ENCODE results near the gene ESRRA.
A peak's percentile ranks its signal among the peaks of the same experiment; 100 is the strongest.
"Not testable (repeated sequence)": the region's sequence is repeated elsewhere in the genome, so short reads cannot be mapped to it uniquely, and the experiment has no call there.

Gene ESRRA

GRCh38 chr11:64312947-64313346, 7.6 kb downstream of the ESRRA start:
- H3K4me3 Mint-ChIP-seq = no peak overlapping the region
- H3K27ac Mint-ChIP-seq = peak overlapping the region; percentile 46
- peaks cover 21% of the 10 kb centered on the region for H3K36me3 Mint-ChIP-seq

GRCh38 chr11:64313491-64314145, 8.3 kb downstream of the ESRRA start:
- H3K27me3 Mint-ChIP-seq = no peaks in the 10 kb centered on the region
- no peak for ATAC-seq
- no peak overlapping the region for H3K4me3 Mint-ChIP-seq
- peaks cover 21% of the 10 kb centered on the region for H3K36me3 Mint-ChIP-seq
- peak overlapping the region; percentile 46 for H3K27ac Mint-ChIP-seq
- H3K9me3 Mint-ChIP-seq = no peaks in the 10 kb centered on the region
- H3K4me1 Mint-ChIP-seq = peaks cover 25% of the 10 kb centered on the region

More at GRCh38 chr11:64312947-64313346, 7.6 kb downstream of the ESRRA start:
- ATAC-seq = no peak
- Mint-ChIP-seq H3K4me1 (peaks cover 25% of the 10 kb centered on the region), H3K27me3 (no peaks in the 10 kb centered on the region), H3K9me3 (no peaks in the 10 kb centered on the region)

- Mint-ChIP-seq H3K4me1 (peaks cover 31% of the 10 kb centered on the region), H3K36me3 (peaks cover 21% of the 10 kb centered on the region), H3K27me3 (no peaks in the 10 kb centered on the region), H3K9me3 (no peaks in the 10 kb centered on the region), H3K27ac (no peak overlapping the region), H3K4me3 (no peak overlapping the region)
- ATAC-seq = no peak
Observed at GRCh38 chr11:64314146-64314804, 9.0 kb downstream of the ESRRA start.

- no peaks in the 10 kb centered on the region for H3K9me3 Mint-ChIP-seq
- no peak overlapping the region for H3K27ac Mint-ChIP-seq
- H3K27me3 Mint-ChIP-seq = no peaks in the 10 kb centered on the region
- ATAC-seq = no peak
- peak overlapping the region; percentile 10 for H3K4me3 Mint-ChIP-seq
- H3K4me1 Mint-ChIP-seq = peaks cover 39% of the 10 kb centered on the region
- H3K36me3 Mint-ChIP-seq = peaks cover 22% of the 10 kb centered on the region
Observed at GRCh38 chr11:64314805-64315561, 9.7 kb downstream of the ESRRA start.

GRCh38 chr11:64315667-64316526, 10.6 kb downstream of the ESRRA start:
- not testable (repeated sequence) for ATAC-seq, H3K27me3 Mint-ChIP-seq, H3K9me3 Mint-ChIP-seq
- Mint-ChIP-seq H3K27ac (peak overlapping the region; percentile 99), H3K4me3 (peak overlapping the region; percentile 91), H3K36me3 (peaks cover 31% of the 10 kb centered on the region), H3K4me1 (peaks cover 44% of the 10 kb centered on the region)

- Mint-ChIP-seq H3K4me1 (peaks cover 44% of the 10 kb centered on the region), H3K27ac (peak overlapping the region; percentile 99), H3K9me3 (no peaks in the 10 kb centered on the region), H3K36me3 (peaks cover 40% of the 10 kb centered on the region), H3K27me3 (no peaks in the 10 kb centered on the region), H3K4me3 (peak overlapping the region; percentile 91)
- peak; percentile 3 for ATAC-seq
Observed at GRCh38 chr11:64316672-64317324, 11.5 kb downstream of the ESRRA start.

GRCh38 chr11:64317325-64317960, 12.1 kb downstream of the ESRRA start, which contains the start of gene TRMT112:
Gene TRMT112 (minus strand): TSS chr11:64317559. CDS start chr11:64317526, 33 bp downstream.
- Mint-ChIP-seq H3K4me1 (peaks cover 42% of the 10 kb centered on the region), H3K27ac (peak within 1 kb of the TSS; percentile 99), H3K9me3 (no peaks in the 10 kb centered on the region), H3K27me3 (no peaks in the 10 kb centered on the region), H3K4me3 (peak within 1 kb of the TSS; percentile 91), H3K36me3 (peaks cover 45% of the 10 kb centered on the region)
- peak; percentile 88 for ATAC-seq

- Mint-ChIP-seq H3K36me3 (peaks cover 38% of the 10 kb centered on the region), H3K27ac (peak within 1 kb of the TSS; percentile 99), H3K4me1 (peaks cover 34% of the 10 kb centered on the region), H3K4me3 (peak within 1 kb of the TSS; percentile 91), H3K9me3 (no peaks in the 10 kb centered on the region), H3K27me3 (no peaks in the 10 kb centered on the region)
- ATAC-seq = peak; percentile 91
Observed at GRCh38 chr11:64317961-64318765, 12.8 kb downstream of the ESRRA start, which contains the start of gene PRDX5. Gene PRDX5 (plus strand): TSS chr11:64318121. CDS start chr11:64318216, 95 bp downstream.

GRCh38 chr11:64318766-64319761, 13.7 kb downstream of the ESRRA start:
- peak overlapping the region; percentile 91 for H3K4me3 Mint-ChIP-seq
- no peaks in the 10 kb centered on the region for H3K9me3 Mint-ChIP-seq
- no peak for ATAC-seq
- H3K4me1 Mint-ChIP-seq = peaks cover 32% of the 10 kb centered on the region
- peaks cover 36% of the 10 kb centered on the region for H3K36me3 Mint-ChIP-seq
- H3K27ac Mint-ChIP-seq = peak overlapping the region; percentile 99
- no peaks in the 10 kb centered on the region for H3K27me3 Mint-ChIP-seq

GRCh38 chr11:64320556-64320955, 15.2 kb downstream of the ESRRA start:
- Mint-ChIP-seq H3K27ac (no peak overlapping the region), H3K27me3 (no peaks in the 10 kb centered on the region), H3K4me3 (no peak overlapping the region), H3K9me3 (no peaks in the 10 kb centered on the region), H3K36me3 (peaks cover 25% of the 10 kb centered on the region), H3K4me1 (peaks cover 32% of the 10 kb centered on the region)
- ATAC-seq = no peak

- H3K27ac Mint-ChIP-seq = no peak overlapping the region
- H3K27me3 Mint-ChIP-seq = no peaks in the 10 kb centered on the region
- no peak overlapping the region for H3K4me3 Mint-ChIP-seq
- H3K9me3 Mint-ChIP-seq = no peaks in the 10 kb centered on the region
- ATAC-seq = no peak
- peaks cover 25% of the 10 kb centered on the region for H3K36me3 Mint-ChIP-seq
- H3K4me1 Mint-ChIP-seq = peaks cover 32% of the 10 kb centered on the region
Observed at GRCh38 chr11:64321026-64321425, 15.7 kb downstream of the ESRRA start.

- H3K9me3 Mint-ChIP-seq = no peaks in the 10 kb centered on the region
- peaks cover 26% of the 10 kb centered on the region for H3K4me1 Mint-ChIP-seq
- no peak overlapping the region for H3K4me3 Mint-ChIP-seq
- no peak overlapping the region for H3K27ac Mint-ChIP-seq
- H3K27me3 Mint-ChIP-seq = no peaks in the 10 kb centered on the region
- no peak for ATAC-seq
- peaks cover 25% of the 10 kb centered on the region for H3K36me3 Mint-ChIP-seq
Observed at GRCh38 chr11:64321533-64321932, 16.2 kb downstream of the ESRRA start.

Measured in stimulated activated memory B cell treated with anti-CD40 and anti-IgM and Interleukin-4, amounts not matched to agents 10 μg/mL and 1 μg/mL and 100 μg/mL, for 72 hours (primary cell).